Glutamatergic neuron (in vitro differentiated cells): ENCODE results near the gene XPOT. TPM values are rescaled to one million over a fixed set of nuclear protein-coding genes. Genes with fewer than 3 reads are reported as not detected.
A peak's percentile ranks its signal among the peaks of the same experiment; 100 is the strongest.
"Not testable (repeated sequence)": the region's sequence is repeated elsewhere in the genome, so short reads cannot be mapped to it uniquely, and the experiment has no call there.

Source experiments
- DNase-seq: peaks from one replicate; pipeline ENCODE4 v3.0.0; 2022
- H3K27ac Mint-ChIP-seq: one replicate; pipeline ENCODE4 v1.8.0; 2020; ENCODE audit warnings: mild to moderate bottlenecking, mixed read lengths, inconsistent platforms; ENCODE audit not compliant: unreplicated experiment
- H3K27me3 Mint-ChIP-seq: one replicate; pipeline ENCODE4 v1.8.0; 2020; ENCODE audit warnings: mild to moderate bottlenecking, moderate library complexity, mixed read lengths, inconsistent platforms; ENCODE audit not compliant: unreplicated experiment
- H3K36me3 Mint-ChIP-seq: one replicate; pipeline ENCODE4 v1.8.0; 2020; ENCODE audit warnings: mild to moderate bottlenecking, mixed read lengths, inconsistent platforms; ENCODE audit not compliant: unreplicated experiment
- H3K4me1 Mint-ChIP-seq: one replicate; pipeline ENCODE4 v1.8.0; 2020; ENCODE audit warnings: mild to moderate bottlenecking, low read depth, mixed read lengths, inconsistent platforms; ENCODE audit not compliant: unreplicated experiment
- H3K4me3 Mint-ChIP-seq: one replicate; pipeline ENCODE4 v1.8.0; 2020; ENCODE audit warnings: mild to moderate bottlenecking, mixed read lengths, inconsistent platforms; ENCODE audit not compliant: unreplicated experiment
- H3K9me3 Mint-ChIP-seq: one replicate; pipeline ENCODE4 v1.8.0; 2020; ENCODE audit warnings: mild to moderate bottlenecking, moderate library complexity, mixed read lengths, inconsistent platforms; ENCODE audit not compliant: unreplicated experiment
- long read RNA-seq: library from polyadenylated mRNA; unstranded; transcript quantifications from one replicate; pipeline ENCODE4 v2.0.0, GENCODE V29; 2020; ENCODE audit not compliant: unreplicated experiment
- total RNA-seq: library from RNA; stranded (reverse); fragmentation: NEBNext Ultra II Directional; extraction: Animal tissue kit (Norgen Biotek cat#: 25700); gene quantifications from one replicate; pipeline ENCODE4 v1.2.1, GENCODE V29; 2021; ENCODE audit not compliant: unreplicated experiment
- TF ChIP-seq, protein P1 (sequence below): fragments of 200-600 bp; sonication (generic); IDR thresholded peaks from one replicate; pipeline ENCODE4 v1.5.0; 2021; ENCODE audit not compliant: partially characterized antibody, unreplicated experiment

Gene XPOT, protein sequence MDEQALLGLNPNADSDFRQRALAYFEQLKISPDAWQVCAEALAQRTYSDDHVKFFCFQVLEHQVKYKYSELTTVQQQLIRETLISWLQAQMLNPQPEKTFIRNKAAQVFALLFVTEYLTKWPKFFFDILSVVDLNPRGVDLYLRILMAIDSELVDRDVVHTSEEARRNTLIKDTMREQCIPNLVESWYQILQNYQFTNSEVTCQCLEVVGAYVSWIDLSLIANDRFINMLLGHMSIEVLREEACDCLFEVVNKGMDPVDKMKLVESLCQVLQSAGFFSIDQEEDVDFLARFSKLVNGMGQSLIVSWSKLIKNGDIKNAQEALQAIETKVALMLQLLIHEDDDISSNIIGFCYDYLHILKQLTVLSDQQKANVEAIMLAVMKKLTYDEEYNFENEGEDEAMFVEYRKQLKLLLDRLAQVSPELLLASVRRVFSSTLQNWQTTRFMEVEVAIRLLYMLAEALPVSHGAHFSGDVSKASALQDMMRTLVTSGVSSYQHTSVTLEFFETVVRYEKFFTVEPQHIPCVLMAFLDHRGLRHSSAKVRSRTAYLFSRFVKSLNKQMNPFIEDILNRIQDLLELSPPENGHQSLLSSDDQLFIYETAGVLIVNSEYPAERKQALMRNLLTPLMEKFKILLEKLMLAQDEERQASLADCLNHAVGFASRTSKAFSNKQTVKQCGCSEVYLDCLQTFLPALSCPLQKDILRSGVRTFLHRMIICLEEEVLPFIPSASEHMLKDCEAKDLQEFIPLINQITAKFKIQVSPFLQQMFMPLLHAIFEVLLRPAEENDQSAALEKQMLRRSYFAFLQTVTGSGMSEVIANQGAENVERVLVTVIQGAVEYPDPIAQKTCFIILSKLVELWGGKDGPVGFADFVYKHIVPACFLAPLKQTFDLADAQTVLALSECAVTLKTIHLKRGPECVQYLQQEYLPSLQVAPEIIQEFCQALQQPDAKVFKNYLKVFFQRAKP
- total RNA-seq, result 108 TPM
- long read RNA-seq, full-length matches to known transcripts, result 4 of 14 reads
- long read RNA-seq, partial matches to known transcripts, result 7 of 14 reads
- long read RNA-seq, other reads (novel, unspliced or antisense), result 3 of 14 reads

DNA sequence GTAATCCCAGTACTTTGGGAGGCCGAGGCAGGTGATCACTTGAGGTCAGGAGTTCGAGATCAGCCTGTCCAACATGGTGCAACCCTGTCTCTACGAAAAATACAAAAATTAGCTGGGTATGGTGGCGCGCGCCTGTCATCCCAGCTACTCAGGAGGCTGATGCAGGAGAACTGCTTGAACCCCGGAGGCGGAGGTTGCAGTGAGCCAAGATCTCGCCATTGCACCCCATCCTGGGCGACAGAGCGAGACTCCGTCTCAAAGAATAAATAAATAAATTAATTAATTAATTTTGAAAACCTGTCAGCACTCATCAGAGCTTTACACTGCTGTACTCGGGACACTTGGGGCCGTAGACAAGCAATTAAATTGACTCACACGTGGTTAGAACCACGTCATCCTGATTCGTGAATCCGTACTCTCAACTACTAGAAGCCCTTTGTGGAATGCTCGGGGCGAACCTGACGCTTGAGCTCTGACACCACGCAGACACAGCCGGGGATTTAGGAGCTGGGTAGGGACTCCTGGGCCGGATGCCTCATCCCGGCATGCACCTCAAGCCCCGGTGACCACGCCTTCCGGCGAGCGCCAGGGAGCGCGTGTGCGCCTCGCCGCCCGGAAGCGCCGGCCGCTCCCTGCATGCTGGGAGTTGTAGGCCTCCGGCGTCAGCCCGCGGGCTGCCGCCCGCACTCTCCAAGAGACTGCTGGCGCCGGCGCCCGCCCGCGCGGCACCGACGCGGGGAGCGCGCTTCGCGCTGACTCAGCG, at the start of gene XPOT:
XPOT (plus strand) TSS at position 686 of the 763 bp plus-strand sequence. CDS start 5,644 bp downstream, outside the sequence.
- H3K27ac Mint-ChIP-seq, result peak within 1 kb of the TSS; percentile 95
- peaks cover 4% of the 10 kb centered on the region for H3K4me1 Mint-ChIP-seq
- no peaks in the 10 kb centered on the region for H3K36me3 Mint-ChIP-seq

DNA sequence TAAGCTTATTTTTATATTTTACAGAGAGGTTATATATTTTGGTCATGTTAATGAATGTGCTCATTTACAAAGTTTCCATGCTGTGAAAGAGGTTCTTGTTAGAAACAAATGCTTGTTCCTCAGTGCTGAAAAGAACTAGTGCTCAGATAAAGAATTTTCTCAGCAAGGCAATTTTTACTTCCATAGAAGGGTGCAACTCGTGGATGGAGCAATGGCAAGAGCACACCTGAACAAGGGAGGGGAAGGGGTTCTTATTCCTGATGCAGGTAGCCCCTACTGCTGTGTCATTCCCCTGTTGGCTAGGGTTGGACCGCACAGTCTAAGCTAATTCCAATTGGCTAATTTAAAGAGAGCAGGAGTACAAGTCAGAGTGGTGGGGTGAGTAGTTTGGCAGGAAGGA, 48.0 kb upstream of the XPOT start:
- H3K4me3 Mint-ChIP-seq, H3K27ac Mint-ChIP-seq, H3K4me1 Mint-ChIP-seq, H3K9me3 Mint-ChIP-seq, DNase-seq, H3K27me3 Mint-ChIP-seq, H3K36me3 Mint-ChIP-seq: not testable (repeated sequence)

More for the DNA sequence above, at the start of gene XPOT:
- Mint-ChIP-seq H3K4me3 (peak within 1 kb of the TSS; percentile 85), H3K9me3 (peaks cover 8% of the 10 kb centered on the region), H3K27me3 (peaks cover 15% of the 10 kb centered on the region)
- TF ChIP-seq, protein P1, sequence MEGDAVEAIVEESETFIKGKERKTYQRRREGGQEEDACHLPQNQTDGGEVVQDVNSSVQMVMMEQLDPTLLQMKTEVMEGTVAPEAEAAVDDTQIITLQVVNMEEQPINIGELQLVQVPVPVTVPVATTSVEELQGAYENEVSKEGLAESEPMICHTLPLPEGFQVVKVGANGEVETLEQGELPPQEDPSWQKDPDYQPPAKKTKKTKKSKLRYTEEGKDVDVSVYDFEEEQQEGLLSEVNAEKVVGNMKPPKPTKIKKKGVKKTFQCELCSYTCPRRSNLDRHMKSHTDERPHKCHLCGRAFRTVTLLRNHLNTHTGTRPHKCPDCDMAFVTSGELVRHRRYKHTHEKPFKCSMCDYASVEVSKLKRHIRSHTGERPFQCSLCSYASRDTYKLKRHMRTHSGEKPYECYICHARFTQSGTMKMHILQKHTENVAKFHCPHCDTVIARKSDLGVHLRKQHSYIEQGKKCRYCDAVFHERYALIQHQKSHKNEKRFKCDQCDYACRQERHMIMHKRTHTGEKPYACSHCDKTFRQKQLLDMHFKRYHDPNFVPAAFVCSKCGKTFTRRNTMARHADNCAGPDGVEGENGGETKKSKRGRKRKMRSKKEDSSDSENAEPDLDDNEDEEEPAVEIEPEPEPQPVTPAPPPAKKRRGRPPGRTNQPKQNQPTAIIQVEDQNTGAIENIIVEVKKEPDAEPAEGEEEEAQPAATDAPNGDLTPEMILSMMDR, result no peak
- peak; percentile 94 for DNase-seq

DNA sequence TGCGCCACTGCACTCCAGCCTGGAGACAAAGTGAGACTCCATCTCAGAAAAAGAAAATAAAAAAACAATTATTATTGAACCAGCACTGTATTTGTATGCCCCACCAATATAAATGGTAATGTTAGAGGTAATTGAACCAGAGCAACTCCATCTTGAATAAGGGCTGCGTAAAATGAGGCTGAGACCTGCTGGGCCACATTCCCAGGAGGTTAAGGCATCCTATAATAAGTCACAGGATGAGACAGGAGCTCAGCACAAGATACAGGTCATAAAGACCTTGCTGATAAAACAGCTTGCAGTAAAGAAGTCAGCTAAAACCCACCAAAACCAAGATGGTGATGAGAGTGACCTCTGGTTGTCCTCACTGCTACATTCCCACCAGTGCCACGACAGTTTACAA, 43.0 kb upstream of the XPOT start:
- H3K27me3 Mint-ChIP-seq, H3K4me3 Mint-ChIP-seq, H3K27ac Mint-ChIP-seq, DNase-seq, H3K36me3 Mint-ChIP-seq, H3K4me1 Mint-ChIP-seq, H3K9me3 Mint-ChIP-seq: not testable (repeated sequence)

DNA sequence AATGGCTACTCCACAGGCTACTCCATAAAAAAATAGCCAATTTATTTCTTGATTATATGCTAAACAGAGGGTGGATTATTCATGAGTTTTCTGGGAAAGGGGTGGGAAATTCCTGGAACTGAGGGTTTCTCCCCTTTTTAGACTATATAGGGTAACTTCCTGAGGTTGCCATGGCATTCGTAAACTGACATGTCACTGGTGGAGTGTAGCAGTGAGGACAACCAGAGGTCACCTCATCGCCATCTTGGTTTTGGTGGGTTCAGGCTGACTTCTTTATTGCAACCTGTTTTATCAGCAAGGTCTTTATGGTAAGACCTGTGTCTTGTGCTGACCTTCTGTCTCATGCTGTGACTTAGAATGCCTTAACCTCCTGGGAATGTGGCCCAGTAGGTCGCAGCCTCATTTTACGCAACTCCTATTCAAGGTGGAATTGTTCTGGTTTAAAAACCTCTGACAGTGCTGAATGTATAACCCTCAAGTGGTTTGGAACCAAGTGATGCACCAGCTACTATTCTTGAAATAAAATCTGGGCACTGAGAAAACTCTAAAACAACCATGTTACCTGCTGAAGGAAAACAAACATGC, 41.4 kb upstream of the XPOT start:
- Mint-ChIP-seq H3K9me3 (no peaks in the 10 kb centered on the region), H3K27ac (no peak overlapping the region), H3K4me1 (no peaks in the 10 kb centered on the region), H3K27me3 (no peaks in the 10 kb centered on the region), H3K36me3 (no peaks in the 10 kb centered on the region), H3K4me3 (no peak overlapping the region)
- TF ChIP-seq, protein P1, result no peak
- DNase-seq, result no peak

DNA sequence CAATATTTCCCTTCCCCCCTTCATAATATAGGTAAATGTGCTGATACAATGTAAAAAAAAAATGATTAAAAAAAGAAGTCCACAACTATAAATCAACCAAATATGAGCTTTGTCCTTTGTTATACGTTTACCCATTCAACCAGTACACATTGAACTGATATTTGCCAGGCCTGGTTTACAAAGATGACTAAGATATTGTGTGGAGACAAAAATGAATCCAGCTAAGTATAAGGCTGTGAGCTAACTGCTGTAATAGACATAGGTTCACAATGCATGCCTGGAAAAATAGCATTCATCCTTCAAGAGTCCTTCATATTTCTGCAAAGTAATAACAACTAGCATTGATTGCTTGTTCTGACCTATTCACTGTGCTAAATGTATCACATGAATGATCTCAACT, 20.5 kb upstream of the XPOT start:
- TF ChIP-seq, protein P1, result no peak
- Mint-ChIP-seq H3K36me3 (peaks cover 5% of the 10 kb centered on the region), H3K4me3 (no peak overlapping the region), H3K27ac (no peak overlapping the region), H3K27me3 (no peaks in the 10 kb centered on the region), H3K4me1 (no peaks in the 10 kb centered on the region), H3K9me3 (no peaks in the 10 kb centered on the region)
- no peak for DNase-seq
